HG02981 (cell line): ENCODE results near the gene ABLIM1.

ENCODE experiments used
- ATAC-seq: cut with Tn5 transposase; IDR thresholded peaks from one replicate; pipeline ENCODE4 v1.9.1; 2021; ENCODE audit warnings: mild to moderate bottlenecking, moderate library complexity; ENCODE audit not compliant: unreplicated experiment

Gene ABLIM1

DNA sequence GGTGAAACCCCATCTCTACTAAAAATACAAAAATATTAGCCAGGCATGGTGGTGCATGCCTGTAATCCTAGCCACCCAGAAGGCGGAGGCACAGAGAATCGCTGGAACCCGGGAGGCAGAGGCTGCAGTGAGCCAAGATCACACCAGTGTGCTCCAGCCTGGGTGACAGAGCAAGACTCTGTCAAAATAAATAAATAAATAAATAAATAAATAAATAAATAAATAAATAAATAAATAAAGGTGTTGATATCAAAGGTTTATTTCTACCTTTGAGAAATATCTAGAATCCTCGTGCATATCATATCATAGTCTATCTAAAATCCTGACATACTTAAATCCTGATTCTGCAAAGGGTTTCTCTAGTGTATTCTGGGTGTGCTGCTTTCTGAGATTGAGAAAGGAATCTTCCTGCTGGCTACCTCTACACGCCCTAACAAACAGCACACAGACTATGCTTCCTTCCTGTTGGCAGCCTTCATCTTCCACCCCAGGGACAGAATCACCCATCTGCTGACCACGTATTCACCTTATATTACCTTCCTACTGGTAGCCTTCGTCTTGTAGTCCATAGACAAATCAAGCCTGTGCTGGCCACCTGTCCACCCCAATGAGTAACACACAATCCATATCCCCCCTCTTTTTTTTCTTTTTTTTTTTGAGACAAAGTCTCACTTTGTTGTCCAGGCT, 8.7 kb downstream of the ABLIM1 start:
- no peak for ATAC-seq

DNA sequence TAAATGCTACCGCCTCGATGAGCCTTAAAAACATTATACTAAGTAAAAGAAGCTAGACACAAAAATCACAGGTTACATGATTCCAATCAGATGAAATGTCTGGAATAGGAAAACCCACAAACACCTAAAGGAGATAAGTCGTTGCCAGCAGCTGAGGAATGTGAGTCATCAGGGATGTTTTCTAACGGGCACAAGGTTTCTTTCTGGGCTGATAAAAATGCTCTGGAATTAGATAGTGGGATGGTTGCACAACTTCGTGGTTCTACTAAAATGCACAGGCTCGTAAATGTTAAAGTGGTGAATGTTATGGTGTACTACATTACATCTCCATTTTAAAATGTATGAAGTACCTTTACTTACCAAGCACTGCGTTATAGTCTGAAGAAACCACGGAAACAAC, 9.7 kb downstream of the ABLIM1 start:
- no peak for ATAC-seq

DNA sequence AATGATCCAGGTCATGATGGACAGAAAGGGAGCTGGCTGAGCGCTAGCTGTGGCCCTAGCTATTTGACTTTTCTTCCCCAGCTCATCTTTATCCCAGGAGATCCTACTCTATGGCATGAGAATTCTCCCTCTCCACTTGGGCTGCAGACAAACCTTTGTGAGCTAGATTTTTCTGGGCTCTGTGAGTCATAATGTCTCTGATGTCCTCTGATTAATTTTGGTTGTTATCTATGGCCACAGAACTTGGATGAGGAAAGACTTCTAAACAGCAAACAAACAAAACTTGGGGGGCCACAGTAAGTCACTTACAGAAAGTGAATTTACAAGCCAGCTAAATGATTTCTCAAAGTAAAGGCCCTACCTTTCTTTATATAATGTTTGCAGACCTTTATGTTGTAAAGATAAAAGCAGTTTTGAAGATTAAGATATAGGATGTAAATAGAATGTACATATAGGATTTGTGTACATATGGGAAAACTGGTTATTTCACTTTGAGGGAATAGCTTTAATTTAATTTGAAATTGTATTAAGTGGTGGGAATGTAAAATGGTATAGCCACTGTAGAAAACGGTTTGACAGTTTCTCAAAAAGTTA, 10.4 kb downstream of the ABLIM1 start:
- ATAC-seq: no peak

DNA sequence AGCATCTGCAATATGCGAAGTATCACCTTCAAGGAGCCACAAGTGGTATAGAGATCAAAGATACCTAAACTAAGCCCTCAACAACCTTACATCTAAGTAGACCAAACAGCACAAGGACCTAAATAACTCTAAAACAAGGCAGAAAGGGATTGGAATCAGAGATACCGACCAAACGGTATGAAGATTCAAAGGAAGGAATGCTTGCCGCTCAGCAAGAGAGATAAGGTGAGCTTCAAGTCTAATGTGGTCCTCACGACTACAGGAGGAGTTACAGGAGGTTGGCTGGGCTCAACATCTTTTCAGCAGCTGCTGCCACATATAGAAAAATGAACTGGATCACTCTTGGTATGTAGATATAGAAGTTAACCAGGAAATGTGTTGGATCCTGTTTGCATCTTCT, 11.6 kb downstream of the ABLIM1 start:
- ATAC-seq: no peak

DNA sequence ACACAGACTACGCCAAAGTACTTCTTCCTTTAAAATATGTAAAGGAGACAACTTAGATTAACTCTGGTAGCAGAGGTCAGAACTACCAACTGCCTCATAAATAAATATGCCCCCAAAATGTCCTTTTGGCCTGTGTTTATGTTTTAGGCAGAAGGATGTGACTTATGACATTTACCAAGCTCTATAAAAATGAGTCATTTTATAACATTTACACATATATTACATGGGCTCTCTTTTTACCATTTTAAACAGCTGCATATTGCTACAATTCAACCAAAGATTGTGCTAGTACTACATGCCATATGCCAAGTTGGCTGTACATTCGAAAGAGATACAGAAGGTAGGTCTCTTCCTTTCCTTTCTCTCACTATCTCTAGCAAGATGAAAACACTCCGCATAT, 12.4 kb downstream of the ABLIM1 start:
- ATAC-seq: no peak

DNA sequence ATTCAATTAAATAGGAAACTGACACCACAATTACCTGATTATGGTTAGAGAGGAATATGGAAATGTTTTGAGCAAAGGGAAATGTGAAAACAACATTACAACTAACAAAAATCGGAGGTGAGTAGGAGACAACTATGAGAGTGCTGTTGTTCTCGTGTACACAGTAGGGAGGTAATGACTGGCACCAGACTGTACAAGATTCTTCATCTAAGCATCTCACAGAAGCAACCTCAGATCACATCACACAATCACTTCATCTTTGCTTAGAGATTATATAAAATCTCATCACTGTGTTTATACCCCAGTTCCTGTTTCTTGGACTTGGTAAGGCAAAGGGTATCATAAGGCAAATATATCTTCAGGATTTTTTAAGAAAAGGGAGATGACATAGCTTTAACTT, 14.9 kb downstream of the ABLIM1 start:
- no peak for ATAC-seq

DNA sequence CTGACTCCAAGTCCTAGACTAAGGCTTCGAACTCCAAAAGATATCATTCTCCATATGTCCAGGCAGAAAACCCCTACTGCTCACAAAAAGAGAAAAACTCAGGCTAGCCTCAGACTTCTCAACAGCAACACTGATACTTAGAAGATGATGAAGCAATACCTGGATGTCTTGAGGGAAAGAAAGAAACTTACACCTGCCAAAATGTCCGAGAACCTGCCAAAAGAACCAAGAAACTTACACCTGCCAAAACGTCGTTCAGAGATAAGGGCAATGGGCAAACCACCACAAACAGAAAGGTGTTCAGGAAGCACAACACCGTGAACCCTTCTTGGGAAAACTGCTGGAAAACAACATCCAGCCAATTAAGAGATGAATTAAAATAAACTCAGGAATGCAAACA, 15.3 kb downstream of the ABLIM1 start:
- no peak for ATAC-seq

DNA sequence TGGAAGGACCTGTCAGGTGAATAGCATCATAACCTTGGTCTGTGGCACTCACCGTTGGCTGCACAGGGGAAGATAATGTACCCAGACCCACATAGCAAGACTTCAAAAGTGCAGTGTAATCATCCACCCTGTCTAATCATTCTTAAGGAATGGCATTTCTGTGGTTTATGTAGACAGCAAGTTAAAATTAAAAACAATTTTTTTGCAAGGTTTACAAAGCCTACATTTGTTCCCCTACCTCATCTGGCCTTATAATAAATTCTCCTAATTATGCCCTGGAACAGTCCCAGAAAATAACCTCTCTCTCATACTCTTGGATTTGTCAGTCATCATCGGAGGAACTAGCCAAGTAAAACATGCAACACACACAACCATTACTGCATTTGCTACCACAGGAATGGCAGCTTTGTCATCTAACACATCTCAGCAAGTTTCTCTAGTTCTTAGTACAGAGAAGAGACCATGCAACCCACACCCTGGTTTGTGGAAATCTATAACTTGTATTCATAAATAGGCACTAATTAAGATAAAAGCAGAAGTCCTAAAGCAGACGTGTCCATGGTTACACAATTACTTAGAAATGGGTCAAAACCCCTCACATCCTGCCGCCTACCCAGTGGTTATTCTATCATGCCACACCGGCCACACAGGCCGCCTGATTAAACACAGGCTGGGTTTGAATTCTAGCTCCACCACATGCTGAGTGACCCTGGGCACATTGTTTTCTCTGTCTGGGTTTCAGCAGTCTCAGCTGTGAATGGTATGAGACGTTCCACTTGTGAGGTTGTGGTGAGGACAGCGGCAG, 19.1 kb downstream of the ABLIM1 start:
- peak; percentile 71 for ATAC-seq

DNA sequence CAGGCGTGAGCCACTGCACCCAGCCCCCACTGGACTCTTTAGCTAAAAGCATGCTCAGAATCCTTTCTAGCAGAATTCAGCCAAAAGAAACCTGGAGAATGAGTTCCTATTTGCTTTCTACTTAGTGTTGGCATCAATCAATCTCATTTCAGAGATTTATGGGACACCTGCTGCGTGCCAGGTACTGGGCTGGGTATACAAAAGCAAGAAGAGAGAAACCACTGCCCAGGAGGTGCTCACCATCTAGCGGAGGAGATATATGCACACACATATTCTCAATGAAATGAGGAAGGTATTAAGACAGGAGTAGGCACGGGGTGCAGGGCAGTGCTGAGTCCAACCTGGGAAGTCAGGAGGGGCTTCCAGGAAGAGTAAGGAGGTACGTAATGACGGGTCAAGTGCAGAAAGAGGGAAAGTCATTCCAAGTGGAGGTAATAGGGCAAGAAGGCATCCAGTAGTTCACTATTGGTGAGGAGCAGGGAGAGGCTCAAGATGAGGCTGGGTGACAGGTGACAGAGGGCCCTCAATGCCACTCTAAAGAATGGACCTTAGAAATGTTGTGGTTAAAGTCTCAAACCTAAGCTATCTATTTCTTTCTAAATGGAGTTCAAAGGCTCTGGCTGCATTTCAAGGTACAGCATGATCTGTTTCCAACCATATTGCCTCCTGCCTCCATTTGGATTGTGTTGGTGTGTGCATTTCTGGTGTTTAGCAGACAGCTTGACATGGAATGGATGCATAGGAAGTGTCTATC, 22.1 kb downstream of the ABLIM1 start:
- no peak for ATAC-seq

DNA sequence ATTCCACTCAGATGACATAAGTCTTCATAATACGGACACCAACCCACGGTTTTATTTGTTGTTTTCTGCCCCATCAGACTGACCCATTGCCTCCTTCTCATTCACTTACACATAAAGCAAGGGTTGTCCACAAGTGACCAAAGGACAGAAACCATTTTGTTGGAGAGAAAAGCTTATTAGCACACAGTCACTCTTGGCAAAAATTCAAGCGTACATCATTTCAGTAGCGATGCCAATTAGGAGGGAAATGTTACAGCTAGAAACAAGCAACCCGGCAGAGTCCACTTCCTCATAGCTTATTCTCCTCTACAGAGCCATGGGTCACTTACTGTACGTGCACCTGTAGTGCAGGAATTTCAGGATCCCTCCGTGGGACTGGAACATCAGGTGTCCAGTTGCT, 23.0 kb downstream of the ABLIM1 start:
- ATAC-seq: no peak

DNA sequence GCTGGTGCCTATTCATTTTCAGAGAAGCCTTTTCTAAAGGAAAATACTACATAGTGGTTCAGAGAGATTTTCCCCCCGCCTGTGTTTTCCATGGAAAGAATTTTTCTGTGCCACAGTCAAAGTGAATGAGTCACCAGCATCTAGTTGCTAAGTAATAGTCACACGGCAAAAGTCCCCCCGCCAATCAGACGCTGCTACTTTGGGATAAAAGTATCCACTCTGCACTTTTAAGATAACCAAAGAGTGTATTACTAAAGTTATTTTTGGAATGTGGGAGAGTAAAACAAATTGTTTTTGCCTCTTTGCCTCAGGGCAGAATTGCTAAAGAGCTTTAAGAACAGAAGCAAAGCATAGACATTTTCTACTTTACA, 23.5 kb downstream of the ABLIM1 start:
- no peak for ATAC-seq

DNA sequence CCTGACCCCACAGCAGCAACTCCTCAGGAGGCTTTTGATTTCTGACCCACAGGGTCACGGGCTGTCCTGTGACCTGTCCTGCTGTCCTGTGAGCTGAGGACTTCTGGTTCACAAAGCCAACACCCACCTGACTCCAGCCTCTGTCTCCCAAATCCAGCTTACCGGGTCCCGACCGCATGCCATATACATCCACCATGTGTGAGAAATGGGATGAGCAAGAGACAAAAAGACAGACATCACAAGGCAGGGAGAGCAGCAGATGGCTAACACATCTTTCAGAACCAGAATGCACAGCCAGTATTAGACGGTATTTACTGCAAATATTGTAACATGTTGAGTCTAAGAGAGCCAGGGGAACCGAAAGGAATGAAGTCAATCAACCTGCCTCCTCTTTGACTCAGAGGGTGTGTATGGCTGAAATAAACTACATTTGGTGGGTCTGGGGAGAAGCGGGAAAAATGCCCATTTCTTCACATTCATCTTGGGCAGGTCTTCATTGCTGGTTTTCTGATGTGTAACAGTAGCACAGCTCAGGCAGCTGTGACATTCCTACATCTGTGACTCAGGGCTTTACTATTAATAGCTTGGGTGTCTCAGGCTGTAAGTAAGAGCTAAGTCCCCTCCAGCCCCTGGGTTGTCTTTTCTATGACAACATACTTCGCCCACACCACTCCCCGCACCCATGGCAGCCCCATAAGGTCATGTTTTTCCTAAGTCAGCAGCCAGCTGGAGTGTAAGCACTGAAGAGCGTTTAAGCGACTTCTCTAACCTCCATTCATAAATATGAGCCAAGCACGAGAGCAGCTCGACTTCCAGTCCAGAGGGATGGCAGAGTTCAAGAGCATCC, 25.0 kb downstream of the ABLIM1 start:
- no peak for ATAC-seq

DNA sequence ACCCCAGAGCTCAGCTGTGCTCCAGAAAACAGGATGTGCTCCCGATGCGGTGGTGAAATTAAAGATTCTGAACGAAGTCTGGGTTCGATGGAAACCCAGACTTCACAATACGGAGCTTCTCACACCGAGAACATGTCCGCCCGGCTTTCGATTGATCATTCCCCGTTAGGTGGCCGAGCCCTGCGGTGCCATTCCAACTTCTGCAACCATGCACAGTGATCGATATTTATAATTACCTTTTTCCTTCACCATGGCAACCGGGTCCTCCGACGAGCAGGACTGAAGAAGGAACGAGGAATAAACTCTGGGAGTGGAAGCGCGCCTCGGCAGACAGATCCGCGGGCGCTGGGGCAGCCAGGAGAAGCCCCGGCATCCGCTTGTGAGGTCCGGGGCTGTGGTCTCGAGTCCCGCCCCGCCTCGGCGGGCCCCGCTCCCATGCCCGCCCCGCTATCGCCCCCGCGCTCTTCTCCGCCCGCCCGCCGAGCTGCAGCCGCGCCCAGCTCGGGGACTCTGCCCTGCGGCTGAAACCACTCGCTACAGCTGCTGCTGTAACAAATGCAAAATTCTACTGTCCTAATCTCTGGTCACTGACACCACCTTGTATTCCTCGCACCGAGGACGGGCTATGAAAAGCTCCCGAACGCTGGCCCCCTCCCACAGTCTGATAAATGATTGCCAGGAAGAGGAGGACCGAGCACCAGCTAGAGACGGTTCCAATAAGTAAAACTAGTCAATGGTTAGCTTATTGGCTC, 26.2 kb downstream of the ABLIM1 start:
- peak; percentile 68 for ATAC-seq

DNA sequence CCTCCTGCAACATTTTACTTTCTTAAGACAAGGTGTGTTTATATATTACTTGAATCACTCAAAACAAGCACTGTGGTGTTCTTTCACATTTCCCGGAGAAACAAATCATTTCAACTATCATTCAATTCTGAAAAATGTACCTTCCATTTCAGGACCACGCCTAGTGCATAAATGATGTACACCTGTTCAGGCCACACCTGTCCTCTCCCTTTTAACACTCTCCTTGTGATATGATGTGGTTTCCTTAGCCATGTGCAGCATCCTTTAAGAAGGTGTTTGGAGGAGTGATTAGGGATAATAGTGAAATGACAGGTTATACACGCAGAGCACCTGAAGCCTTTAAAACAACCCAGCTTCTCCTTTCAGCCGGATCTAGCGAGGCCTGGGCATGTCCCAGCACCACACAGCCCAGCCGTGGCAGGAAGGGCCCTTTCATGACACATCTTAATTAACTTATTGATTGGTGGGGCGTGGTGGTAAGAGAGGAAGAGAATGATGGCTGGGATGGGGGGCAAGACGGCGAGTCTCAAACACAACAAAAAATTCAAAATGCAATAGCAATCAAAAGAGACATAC, 26.9 kb downstream of the ABLIM1 start:
- no peak for ATAC-seq

DNA sequence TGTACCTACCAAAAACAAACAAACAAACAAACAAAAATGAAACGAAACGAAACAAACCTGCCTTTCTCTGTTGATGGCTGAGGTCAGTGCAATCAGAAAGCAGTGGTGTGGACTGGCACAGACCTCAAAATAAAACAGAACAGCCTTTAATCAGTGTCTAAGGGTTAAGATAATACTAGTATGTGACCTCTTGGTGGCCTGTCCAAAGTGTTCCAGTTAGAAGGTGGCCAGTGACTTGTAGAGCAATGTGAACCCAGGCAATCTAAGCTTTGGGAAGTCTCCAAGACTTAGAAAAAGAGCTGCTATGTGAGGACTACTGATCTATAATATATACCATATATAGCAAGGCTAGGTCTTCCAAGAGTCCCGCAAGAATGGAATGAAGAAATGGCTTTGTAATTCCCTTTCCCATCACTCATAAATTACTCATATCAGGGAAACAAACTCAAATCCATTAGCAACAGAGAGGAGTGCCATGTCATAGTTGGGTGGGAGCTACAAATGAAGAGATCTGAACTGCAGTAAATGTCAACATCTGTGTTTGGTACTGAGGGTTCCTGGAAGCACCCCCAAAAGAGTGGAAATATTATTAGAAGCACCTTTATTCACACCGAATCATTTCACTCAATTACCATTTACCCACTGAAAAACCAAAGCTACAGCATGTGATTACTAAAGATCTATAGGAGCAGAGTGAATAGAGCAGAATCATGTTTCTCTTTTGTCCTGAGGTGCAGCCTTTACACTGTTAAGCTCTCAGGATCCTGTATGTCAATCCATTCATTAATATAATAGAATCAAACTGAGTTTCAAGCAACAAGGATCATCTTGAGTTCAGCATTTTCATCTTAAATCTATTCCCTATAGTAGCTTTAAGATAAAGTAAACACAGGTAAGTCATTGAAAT, 28.0 kb downstream of the ABLIM1 start:
- no peak for ATAC-seq

DNA sequence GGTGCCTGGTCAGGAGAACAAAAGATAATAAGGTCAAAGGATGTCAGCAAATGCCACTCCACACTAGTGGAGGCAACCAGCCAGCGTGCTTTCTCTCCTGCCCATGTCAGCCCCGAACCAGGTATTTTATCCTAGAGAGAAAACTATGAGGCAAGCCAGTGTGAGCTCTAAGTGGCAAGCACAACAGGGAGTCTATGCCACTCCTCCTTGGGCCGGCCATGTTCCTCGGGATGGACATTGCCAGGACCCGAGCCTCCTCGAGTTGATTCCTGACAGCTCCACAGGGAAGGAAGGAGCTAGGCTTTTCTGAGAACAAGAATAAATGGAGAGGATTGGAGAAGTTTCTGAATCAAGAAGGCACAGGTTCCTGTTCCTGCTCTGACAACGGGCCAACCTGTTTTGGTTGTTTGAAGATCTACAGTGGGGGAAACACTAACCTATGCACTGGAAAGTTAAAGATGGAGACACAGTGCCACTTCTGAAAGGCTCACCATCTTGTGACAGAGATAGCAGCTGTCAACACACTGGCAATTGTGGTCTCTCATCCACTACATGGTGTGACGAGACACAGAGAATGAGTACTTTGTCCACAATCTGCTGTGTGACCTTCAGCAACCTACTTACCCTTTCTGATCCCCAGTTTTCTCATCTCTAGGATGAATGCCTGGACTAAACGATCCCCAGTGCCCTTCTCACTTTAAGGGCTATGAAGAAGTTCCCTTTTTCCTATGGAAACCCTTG, 28.8 kb downstream of the ABLIM1 start:
- no peak for ATAC-seq

DNA sequence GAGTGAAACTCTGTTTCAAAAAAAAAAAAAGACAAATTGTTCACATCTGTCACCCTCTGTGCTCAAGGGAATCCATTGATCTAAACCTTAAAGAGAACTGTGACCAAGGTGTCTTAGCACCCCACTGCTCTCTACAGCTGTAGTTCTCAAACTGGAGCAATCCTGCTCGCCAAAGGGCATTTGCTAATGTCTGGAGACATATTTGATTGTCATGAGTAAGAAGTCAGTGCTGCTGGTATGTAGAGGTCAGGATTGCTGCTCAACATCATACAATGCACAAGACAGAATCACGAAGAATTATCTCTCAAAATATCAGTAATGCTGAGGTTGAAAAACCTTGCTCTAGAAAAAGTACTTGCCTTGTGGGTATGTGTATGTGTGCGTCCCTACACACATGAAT, 30.0 kb downstream of the ABLIM1 start:
- ATAC-seq: no peak

DNA sequence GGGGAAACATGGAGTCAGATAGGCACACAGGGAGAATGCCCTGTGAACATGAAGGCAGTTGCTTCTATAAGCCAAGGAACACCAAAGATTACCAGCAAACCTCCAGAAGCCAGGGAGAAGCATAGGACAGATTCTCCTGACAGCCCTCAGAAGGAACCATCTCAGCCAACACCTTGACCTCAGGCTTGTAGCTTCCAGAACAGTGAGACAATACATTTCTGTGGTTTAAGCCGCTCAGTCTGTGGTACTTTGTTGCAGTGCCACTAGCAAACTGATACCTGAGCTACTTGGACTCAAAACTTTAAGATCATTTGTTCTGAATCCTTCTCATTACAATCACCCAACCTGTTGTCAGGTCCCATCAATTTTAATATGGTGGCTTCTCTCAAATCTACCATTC, 31.2 kb downstream of the ABLIM1 start:
- no peak for ATAC-seq
